ENCODE measurements around the gene MTOR. TPM values are rescaled to one million over a fixed set of nuclear protein-coding genes. Genes with fewer than 3 reads are reported as not detected.

Gene MTOR
- total RNA-seq, 4 donors from 2014 or later: 22.9 to 51.5 (median 40.3) TPM

GRCh38 chr1:11253226-11253625, 9.1 kb downstream of the MTOR start:
- Histone ChIP-seq H3K4me1 (no peaks in the 10 kb centered on the region), H3K36me3 (no peaks in the 10 kb centered on the region)
- TF ChIP-seq POLR2A (IDR thresholded peaks at IDR 0.05) (no peak), CTCF (IDR thresholded peaks at IDR 0.05) (no peak)

GRCh38 chr1:11252538-11252937, 9.8 kb downstream of the MTOR start:
- no peaks in the 10 kb centered on the region for H3K9me3 ChIP-seq
- H3K4me1 ChIP-seq: no peaks in the 10 kb centered on the region
- no peak overlapping the region for H3K27ac ChIP-seq
- TF ChIP-seq POLR2A (IDR thresholded peaks at IDR 0.05) (no peak), CTCF (IDR thresholded peaks at IDR 0.05) (no peak)
- H3K36me3 ChIP-seq: no peaks in the 10 kb centered on the region
- DNase-seq: no peak
- H3K4me3 ChIP-seq: no peak overlapping the region
- intact Hi-C loops (cut with DNase I; ENCODE audit: low total_unique reads): no loop called here
- no peaks in the 10 kb centered on the region for H3K27me3 ChIP-seq

More at GRCh38 chr1:11253226-11253625, 9.1 kb downstream of the MTOR start:
- intact Hi-C loops (cut with DNase I; ENCODE audit: low total_unique reads): no loop called here
- Histone ChIP-seq H3K27me3 (no peaks in the 10 kb centered on the region), H3K27ac (no peak overlapping the region), H3K4me3 (no peak overlapping the region), H3K9me3 (no peaks in the 10 kb centered on the region)
- no peak for DNase-seq

- H3K9me3 ChIP-seq: no peaks in the 10 kb centered on the region
- no peak for DNase-seq
- no peak for TF ChIP-seq CTCF (IDR thresholded peaks at IDR 0.05)
- no peak for TF ChIP-seq POLR2A (IDR thresholded peaks at IDR 0.05)
- no peaks in the 10 kb centered on the region for H3K27me3 ChIP-seq
- H3K36me3 ChIP-seq: no peaks in the 10 kb centered on the region
- intact Hi-C loops (cut with DNase I; ENCODE audit: low total_unique reads): no loop called here
- no peak overlapping the region for H3K27ac ChIP-seq
- no peaks in the 10 kb centered on the region for H3K4me1 ChIP-seq
- H3K4me3 ChIP-seq: no peak overlapping the region
Measured at GRCh38 chr1:11248169-11248568, 14.2 kb downstream of the MTOR start.

GRCh38 chr1:11245904-11246719, 16.2 kb downstream of the MTOR start:
- Histone ChIP-seq H3K4me1 (no peaks in the 10 kb centered on the region), H3K27me3 (no peaks in the 10 kb centered on the region), H3K36me3 (no peaks in the 10 kb centered on the region), H3K27ac (no peak overlapping the region), H3K9me3 (no peaks in the 10 kb centered on the region), H3K4me3 (no peak overlapping the region)
- TF ChIP-seq POLR2A (IDR thresholded peaks at IDR 0.05) (no peak), CTCF (IDR thresholded peaks at IDR 0.05) (no peak)
- DNase-seq: no peak
- intact Hi-C loops (cut with DNase I; ENCODE audit: low total_unique reads): no loop called here

- H3K27me3 ChIP-seq: no peaks in the 10 kb centered on the region
- intact Hi-C loops (cut with DNase I; ENCODE audit: low total_unique reads): no loop called here
- DNase-seq: no peak
Measured at GRCh38 chr1:11245248-11245647, 17.1 kb downstream of the MTOR start.

More at GRCh38 chr1:11245248-11245647, 17.1 kb downstream of the MTOR start:
- no peak overlapping the region for H3K27ac ChIP-seq
- no peaks in the 10 kb centered on the region for H3K4me1 ChIP-seq
- H3K36me3 ChIP-seq: no peaks in the 10 kb centered on the region
- no peak overlapping the region for H3K4me3 ChIP-seq
- no peaks in the 10 kb centered on the region for H3K9me3 ChIP-seq
- TF ChIP-seq POLR2A (IDR thresholded peaks at IDR 0.05): no peak
- TF ChIP-seq CTCF (IDR thresholded peaks at IDR 0.05): no peak
